Measurements from ENCODE around the gene INTS1.

The INTS1 gene

GRCh38 chr7:1513657-1514095, 9.5 kb upstream of the INTS1 start:
- H3K4me3 ChIP-seq (ENCODE audit: control insufficient read depth in 1 of 7, extremely low read depth in 1 of 7, insufficient read depth in 4 of 7, low read depth in 2 of 7, low read length in 6 of 7): peak overlapping the region in 3 of 7 experiments; percentile 40 to 54 (median 50)
- ChIA-PET CTCF (interaction anchor here (0.7 to 15.3 kb wide), 7 partner anchors 9 to 45 kb away, joined by 3 to 150 read pairs (median 11); partner anchors contain the start of genes INTS1 and MAFK), POLR2A (interaction anchor here (0.8 to 4.0 kb wide), 5 partner anchors 9 to 21 kb away, joined by 3 to 27 read pairs (median 4); partner anchors contain the start of gene MAFK)
- H3K27me3 ChIP-seq (replicated peaks in 2 of 5; ENCODE audit: control insufficient read depth in 4 of 5, insufficient read depth in 5 of 5, low read length in 4 of 5): no peaks in the 10 kb centered on the region
- no peaks in the 10 kb centered on the region for H3K36me3 ChIP-seq (ENCODE audit: control insufficient read depth in 4 of 4, insufficient read depth in 4 of 4, low read length in 3 of 4)
- H3K4me1 ChIP-seq (ENCODE audit: control extremely low read depth in 1 of 4, control insufficient read depth in 4 of 4, insufficient read depth in 4 of 4, low read length in 3 of 4): peaks cover 0 to 77% (median 69%) of the 10 kb centered on the region in 4 experiments
- no peaks in the 10 kb centered on the region for H3K9me3 ChIP-seq (ENCODE audit: control extremely low read depth in 1 of 5, control insufficient read depth in 4 of 5, insufficient read depth in 2 of 5, low read depth in 1 of 5, low read length in 4 of 5)
- peak overlapping the region; percentile 74 to 88 for H3K27ac ChIP-seq (ENCODE audit: insufficient read depth in 1 of 2, low read depth in 1 of 2, low read length in 2 of 2, poor library complexity in 1 of 2, severe bottlenecking in 2 of 2)
- DNase-seq: no peak
- 5% methylated on average over 19 of the region's 20 CpGs for WGBS (ENCODE audit: insufficient coverage)

- Histone ChIP-seq H3K27me3 (replicated peaks in 2 of 5; ENCODE audit: control insufficient read depth in 4 of 5, insufficient read depth in 5 of 5, low read length in 4 of 5) (no peaks in the 10 kb centered on the region), H3K4me1 (ENCODE audit: control extremely low read depth in 1 of 4, control insufficient read depth in 4 of 4, insufficient read depth in 4 of 4, low read length in 3 of 4) (peaks cover 0 to 83% (median 76%) of the 10 kb centered on the region in 4 experiments), H3K4me3 (ENCODE audit: control insufficient read depth in 1 of 7, extremely low read depth in 1 of 7, insufficient read depth in 4 of 7, low read depth in 2 of 7, low read length in 6 of 7) (peak overlapping the region in 3 of 7 experiments; percentile 26 to 54 (median 50)), H3K27ac (ENCODE audit: insufficient read depth in 1 of 2, low read depth in 1 of 2, low read length in 2 of 2, poor library complexity in 1 of 2, severe bottlenecking in 2 of 2) (peak overlapping the region; percentile 74 to 88), H3K36me3 (ENCODE audit: control insufficient read depth in 4 of 4, insufficient read depth in 4 of 4, low read length in 3 of 4) (no peaks in the 10 kb centered on the region), H3K9me3 (ENCODE audit: control extremely low read depth in 1 of 5, control insufficient read depth in 4 of 5, insufficient read depth in 2 of 5, low read depth in 1 of 5, low read length in 4 of 5) (no peaks in the 10 kb centered on the region)
- DNase-seq: peak; percentile 89 to 97 (median 97)
- 3% methylated on average over 28 of the region's 35 CpGs for WGBS (ENCODE audit: insufficient coverage)
- POLR2A ChIA-PET: interaction anchor here (0.6 to 4.0 kb wide), 7 partner anchors 8 to 913 kb away, joined by 3 to 27 read pairs (median 4); partner anchors contain the start of gene MAFK
- CTCF ChIA-PET: interaction anchor here (0.7 to 15.3 kb wide), 7 partner anchors 8 to 45 kb away, joined by 3 to 150 read pairs (median 11); partner anchors contain the start of genes INTS1 and MAFK
Observed at GRCh38 chr7:1512781-1513656, 8.8 kb upstream of the INTS1 start.

GRCh38 chr7:1511444-1512422, 7.5 kb upstream of the INTS1 start:
- peak overlapping the region in 5 of 7 experiments; percentile 19 to 67 (median 62) for H3K4me3 ChIP-seq (ENCODE audit: control insufficient read depth in 1 of 7, extremely low read depth in 1 of 7, insufficient read depth in 4 of 7, low read depth in 2 of 7, low read length in 6 of 7)
- WGBS (ENCODE audit: insufficient coverage): 65% methylated on average over 26 of the region's 30 CpGs
- no peaks in the 10 kb centered on the region for H3K27me3 ChIP-seq (replicated peaks in 2 of 5; ENCODE audit: control insufficient read depth in 4 of 5, insufficient read depth in 5 of 5, low read length in 4 of 5)
- peak overlapping the region; percentile 64 to 79 for H3K27ac ChIP-seq (ENCODE audit: insufficient read depth in 1 of 2, low read depth in 1 of 2, low read length in 2 of 2, poor library complexity in 1 of 2, severe bottlenecking in 2 of 2)
- H3K4me1 ChIP-seq (ENCODE audit: control extremely low read depth in 1 of 4, control insufficient read depth in 4 of 4, insufficient read depth in 4 of 4, low read length in 3 of 4): peaks cover 0 to 92% (median 88%) of the 10 kb centered on the region in 4 experiments
- no peaks in the 10 kb centered on the region for H3K9me3 ChIP-seq (ENCODE audit: control extremely low read depth in 1 of 5, control insufficient read depth in 4 of 5, insufficient read depth in 2 of 5, low read depth in 1 of 5, low read length in 4 of 5)
- ChIA-PET CTCF (interaction anchor here (1.1 to 15.3 kb wide), 4 partner anchors 14 to 62 kb away, joined by 3 to 150 read pairs (median 3); partner anchors contain the start of gene TMEM184A), POLR2A (interaction anchor here (4.0 kb wide), 1 partner anchor 21 kb away, joined by 27 read pairs; no protein-coding TSS in a partner anchor)
- peak in 2 of 3 donors; percentile 43 to 50 for DNase-seq
- H3K36me3 ChIP-seq (ENCODE audit: control insufficient read depth in 4 of 4, insufficient read depth in 4 of 4, low read length in 3 of 4): no peaks in the 10 kb centered on the region

- H3K27ac ChIP-seq (ENCODE audit: insufficient read depth in 1 of 2, low read depth in 1 of 2, low read length in 2 of 2, poor library complexity in 1 of 2, severe bottlenecking in 2 of 2): peak overlapping the region; percentile 64 to 79
- DNase-seq: peak; percentile 73 to 98 (median 97)
- 0% methylated on average over 9 of the region's 16 CpGs for WGBS (ENCODE audit: insufficient coverage)
- peaks cover 0 to 94% (median 91%) of the 10 kb centered on the region in 4 experiments for H3K4me1 ChIP-seq (ENCODE audit: control extremely low read depth in 1 of 4, control insufficient read depth in 4 of 4, insufficient read depth in 4 of 4, low read length in 3 of 4)
- ChIA-PET CTCF (interaction anchor here (1.1 to 15.3 kb wide), 7 partner anchors 13 to 63 kb away, joined by 3 to 150 read pairs (median 3); partner anchors contain the start of gene TMEM184A), POLR2A (interaction anchor here (0.9 to 4.0 kb wide), 2 partner anchors 22 to 30 kb away, joined by 5 to 27 read pairs; no protein-coding TSS in a partner anchor)
- H3K9me3 ChIP-seq (ENCODE audit: control extremely low read depth in 1 of 5, control insufficient read depth in 4 of 5, insufficient read depth in 2 of 5, low read depth in 1 of 5, low read length in 4 of 5): no peaks in the 10 kb centered on the region
- peak overlapping the region in 4 of 7 experiments; percentile 19 to 67 (median 63) for H3K4me3 ChIP-seq (ENCODE audit: control insufficient read depth in 1 of 7, extremely low read depth in 1 of 7, insufficient read depth in 4 of 7, low read depth in 2 of 7, low read length in 6 of 7)
- H3K27me3 ChIP-seq (replicated peaks in 2 of 5; ENCODE audit: control insufficient read depth in 4 of 5, insufficient read depth in 5 of 5, low read length in 4 of 5): no peaks in the 10 kb centered on the region
- no peaks in the 10 kb centered on the region for H3K36me3 ChIP-seq (ENCODE audit: control insufficient read depth in 4 of 4, insufficient read depth in 4 of 4, low read length in 3 of 4)
Observed at GRCh38 chr7:1510780-1511154, 6.6 kb upstream of the INTS1 start.

- CTCF ChIA-PET: interaction anchor here (1.7 to 15.3 kb wide), 3 partner anchors 10 to 46 kb away, joined by 4 to 150 read pairs (median 9); partner anchors contain the start of gene TMEM184A
- WGBS (ENCODE audit: insufficient coverage): 75% methylated on average over 12 of the region's 14 CpGs
- Histone ChIP-seq H3K36me3 (ENCODE audit: control insufficient read depth in 4 of 4, insufficient read depth in 4 of 4, low read length in 3 of 4) (no peaks in the 10 kb centered on the region), H3K27me3 (replicated peaks in 2 of 5; ENCODE audit: control insufficient read depth in 4 of 5, insufficient read depth in 5 of 5, low read length in 4 of 5) (no peaks in the 10 kb centered on the region), H3K4me1 (ENCODE audit: control extremely low read depth in 1 of 4, control insufficient read depth in 4 of 4, insufficient read depth in 4 of 4, low read length in 3 of 4) (peaks cover 0 to 84% (median 83%) of the 10 kb centered on the region in 4 experiments), H3K27ac (ENCODE audit: insufficient read depth in 1 of 2, low read depth in 1 of 2, low read length in 2 of 2, poor library complexity in 1 of 2, severe bottlenecking in 2 of 2) (no peak overlapping the region), H3K9me3 (ENCODE audit: control extremely low read depth in 1 of 5, control insufficient read depth in 4 of 5, insufficient read depth in 2 of 5, low read depth in 1 of 5, low read length in 4 of 5) (no peaks in the 10 kb centered on the region), H3K4me3 (ENCODE audit: control insufficient read depth in 1 of 7, extremely low read depth in 1 of 7, insufficient read depth in 4 of 7, low read depth in 2 of 7, low read length in 6 of 7) (no peak overlapping the region)
- POLR2A ChIA-PET: interaction anchor here (0.6 to 0.7 kb wide), 2 partner anchors 14 to 21 kb away, joined by 3 read pairs; no protein-coding TSS in a partner anchor
- DNase-seq: peak in 1 of 3 donors; percentile 17
Observed at GRCh38 chr7:1509226-1509625, 5.0 kb upstream of the INTS1 start.

- Histone ChIP-seq H3K4me3 (ENCODE audit: control insufficient read depth in 1 of 7, extremely low read depth in 1 of 7, insufficient read depth in 4 of 7, low read depth in 2 of 7, low read length in 6 of 7) (peak overlapping the region in 3 of 7 experiments; percentile 4 to 40 (median 10)), H3K36me3 (ENCODE audit: control insufficient read depth in 4 of 4, insufficient read depth in 4 of 4, low read length in 3 of 4) (peaks cover 0 to under 1% (median 0%) of the 10 kb centered on the region in 4 experiments), H3K9me3 (ENCODE audit: control extremely low read depth in 1 of 5, control insufficient read depth in 4 of 5, insufficient read depth in 2 of 5, low read depth in 1 of 5, low read length in 4 of 5) (no peaks in the 10 kb centered on the region), H3K4me1 (ENCODE audit: control extremely low read depth in 1 of 4, control insufficient read depth in 4 of 4, insufficient read depth in 4 of 4, low read length in 3 of 4) (peaks cover 0 to 81% (median 78%) of the 10 kb centered on the region in 4 experiments), H3K27me3 (replicated peaks in 2 of 5; ENCODE audit: control insufficient read depth in 4 of 5, insufficient read depth in 5 of 5, low read length in 4 of 5) (no peaks in the 10 kb centered on the region), H3K27ac (ENCODE audit: insufficient read depth in 1 of 2, low read depth in 1 of 2, low read length in 2 of 2, poor library complexity in 1 of 2, severe bottlenecking in 2 of 2) (peak overlapping the region in 1 of 2 experiments; percentile 68)
- ChIA-PET CTCF (interaction anchor here (1.0 to 15.3 kb wide), 8 partner anchors 11 to 898 kb away, joined by 3 to 150 read pairs (median 4); partner anchors contain the start of genes MAFK and TMEM184A), POLR2A (interaction anchor here (0.6 to 1.0 kb wide), 2 partner anchors 22 to 29 kb away, joined by 6 read pairs; partner anchors contain the start of gene MAFK)
- DNase-seq: peak in 2 of 3 donors; percentile 86 to 91
- WGBS (ENCODE audit: insufficient coverage): 8% methylated on average over 5 of the region's 10 CpGs
Observed at GRCh38 chr7:1508277-1508758, 4.1 kb upstream of the INTS1 start.
